Uterus (tissue), 4 donors: Measurements from ENCODE around the gene CCNB2. TPM values are rescaled to one million over a fixed set of nuclear protein-coding genes. Genes with fewer than 3 reads are reported as not detected.

Experiments used
- DNase-seq, 2 donors: peaks; one replicate each; pipeline ENCODE4 v3.0.0-alpha.2; 2019 to 2020
- H3K27ac ChIP-seq, 2 donors: fragments of 200-600 bp; sonication (generic); 1 replicate in 1 of 2; 2 replicates in 1 of 2; pipeline ENCODE4 v1.5.1; 2016 to 2018
- H3K27me3 ChIP-seq, 2 donors: fragments of 200-600 bp; sonication (generic); one replicate each; pipeline ENCODE4 v1.5.1; 2018 to 2019; ENCODE audit warnings: control low read depth in 1 of 2
- H3K36me3 ChIP-seq, 2 donors: fragments of 200-600 bp; sonication (generic); one replicate each; pipeline ENCODE4 v1.5.1; 2019; ENCODE audit warnings: control low read depth in 1 of 2
- H3K4me1 ChIP-seq, 2 donors: fragments of 200-600 bp; sonication (generic); one replicate each; pipeline ENCODE4 v1.5.1; 2018 to 2019; ENCODE audit warnings: control low read depth in 1 of 2
- H3K4me3 ChIP-seq, 2 donors: fragments of 200-600 bp; sonication (generic); 1 replicate in 1 of 2; 2 replicates in 1 of 2; pipeline ENCODE4 v1.5.1; 2018 to 2019; ENCODE audit warnings: mild to moderate bottlenecking in 1 of 2
- H3K9me3 ChIP-seq, 2 donors: fragments of 200-600 bp; sonication (generic); one replicate each; pipeline ENCODE4 v1.5.1; 2019; ENCODE audit warnings: control low read depth in 1 of 2
- POLR2A ChIP-seq, 2 donors: fragments of 450-650 bp; IDR thresholded peaks; one replicate each; pipeline ENCODE4 v1.6.1; 2016; ENCODE audit warnings: antibody characterized with exemption in 2 of 2, mild to moderate bottlenecking in 1 of 2, moderate library complexity in 1 of 2
- intact Hi-C: fragments of 100-400 bp; cut with DNase I; formaldehyde crosslinking; loops from one replicate; pipeline ENCODE4 v1.15.1; 2023; ENCODE audit warnings: low total_unique reads
- total RNA-seq, 4 donors: library from RNA; depleted of rRNA in 3 of 4; stranded (reverse); fragments of >200 nt in 3 of 4; gene quantifications; one replicate each; pipeline versions ENCODE4 v1.1.0 to v1.2.4, GENCODE V29; 2014 to 2023
- TF ChIP-seq, protein P1 (sequence below), 4 experiments: fragments of 200-600 bp in 2 of 4; fragments of 450-650 bp in 2 of 4; sonication (generic) in 2 of 4; IDR thresholded peaks; one replicate each; pipeline ENCODE4 v1.5.1; 2016 to 2019; ENCODE audit warnings: antibody characterized with exemption in 4 of 4, mild to moderate bottlenecking in 2 of 4, moderate library complexity in 1 of 4
- donor health status: DM: yes; HTN: yes; CAD: no.

Gene CCNB2
- total RNA-seq, 4 donors from 2014 or later, result 1.5 to 21.8 TPM; not detected in 2

DNA sequence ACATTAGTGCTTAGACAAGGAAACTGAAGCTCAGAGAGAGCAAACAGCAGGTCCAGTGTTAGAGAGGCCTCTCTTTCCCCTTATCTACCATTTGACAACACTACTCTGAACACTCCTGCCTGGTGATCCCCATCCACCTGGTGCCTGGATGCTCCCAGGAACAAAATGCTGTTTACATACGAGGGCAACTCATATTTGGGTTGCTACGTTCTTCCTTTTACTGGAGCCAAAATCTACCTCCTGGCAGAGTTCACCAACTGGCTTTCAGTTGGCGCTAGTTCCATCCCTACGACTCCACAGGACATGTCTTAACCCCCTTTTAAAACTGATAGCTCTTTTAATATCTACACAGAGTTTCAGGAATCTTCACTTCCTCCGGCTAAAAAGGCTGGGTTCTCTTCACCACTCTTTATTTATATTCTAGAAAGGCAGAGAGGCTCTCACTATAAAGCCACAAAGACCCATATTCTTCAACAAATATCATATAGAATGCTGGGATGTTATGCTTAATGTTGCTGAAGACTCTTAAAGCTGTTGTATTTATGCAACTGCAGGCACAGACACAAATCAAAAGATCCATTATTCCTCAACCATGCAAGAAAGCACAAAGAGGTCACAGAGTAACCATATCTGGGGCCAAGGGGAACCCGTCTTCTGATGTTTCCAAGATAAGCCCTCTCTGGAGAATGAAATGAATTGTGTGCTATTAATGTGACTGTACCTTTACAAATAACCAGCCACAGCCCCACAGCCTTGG, 47.9 kb downstream of the CCNB2 start:
- Histone ChIP-seq H3K4me3 (no peak overlapping the region), H3K9me3 (no peaks in the 10 kb centered on the region), H3K36me3 (no peaks in the 10 kb centered on the region), H3K27me3 (no peaks in the 10 kb centered on the region), H3K4me1 (no peaks in the 10 kb centered on the region), H3K27ac (no peak overlapping the region)
- no peak for DNase-seq
- intact Hi-C loops, result no loop called here
- TF ChIP-seq POLR2A (IDR thresholded peaks at IDR 0.05), result no peak
- TF ChIP-seq, protein P1, sequence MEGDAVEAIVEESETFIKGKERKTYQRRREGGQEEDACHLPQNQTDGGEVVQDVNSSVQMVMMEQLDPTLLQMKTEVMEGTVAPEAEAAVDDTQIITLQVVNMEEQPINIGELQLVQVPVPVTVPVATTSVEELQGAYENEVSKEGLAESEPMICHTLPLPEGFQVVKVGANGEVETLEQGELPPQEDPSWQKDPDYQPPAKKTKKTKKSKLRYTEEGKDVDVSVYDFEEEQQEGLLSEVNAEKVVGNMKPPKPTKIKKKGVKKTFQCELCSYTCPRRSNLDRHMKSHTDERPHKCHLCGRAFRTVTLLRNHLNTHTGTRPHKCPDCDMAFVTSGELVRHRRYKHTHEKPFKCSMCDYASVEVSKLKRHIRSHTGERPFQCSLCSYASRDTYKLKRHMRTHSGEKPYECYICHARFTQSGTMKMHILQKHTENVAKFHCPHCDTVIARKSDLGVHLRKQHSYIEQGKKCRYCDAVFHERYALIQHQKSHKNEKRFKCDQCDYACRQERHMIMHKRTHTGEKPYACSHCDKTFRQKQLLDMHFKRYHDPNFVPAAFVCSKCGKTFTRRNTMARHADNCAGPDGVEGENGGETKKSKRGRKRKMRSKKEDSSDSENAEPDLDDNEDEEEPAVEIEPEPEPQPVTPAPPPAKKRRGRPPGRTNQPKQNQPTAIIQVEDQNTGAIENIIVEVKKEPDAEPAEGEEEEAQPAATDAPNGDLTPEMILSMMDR (IDR thresholded peaks at IDR 0.05), result no peak

GRCh38 chr15:59153466-59153865, 48.5 kb downstream of the CCNB2 start:
- H3K4me3 ChIP-seq, result no peak overlapping the region
- H3K36me3 ChIP-seq, result no peaks in the 10 kb centered on the region
- H3K27me3 ChIP-seq, result no peaks in the 10 kb centered on the region
- no peaks in the 10 kb centered on the region for H3K4me1 ChIP-seq
- no peaks in the 10 kb centered on the region for H3K9me3 ChIP-seq
- intact Hi-C loops, result no loop called here
- no peak overlapping the region for H3K27ac ChIP-seq
- DNase-seq, result no peak
- TF ChIP-seq POLR2A (IDR thresholded peaks at IDR 0.05), result no peak
- TF ChIP-seq, protein P1 (IDR thresholded peaks at IDR 0.05), result no peak

DNA sequence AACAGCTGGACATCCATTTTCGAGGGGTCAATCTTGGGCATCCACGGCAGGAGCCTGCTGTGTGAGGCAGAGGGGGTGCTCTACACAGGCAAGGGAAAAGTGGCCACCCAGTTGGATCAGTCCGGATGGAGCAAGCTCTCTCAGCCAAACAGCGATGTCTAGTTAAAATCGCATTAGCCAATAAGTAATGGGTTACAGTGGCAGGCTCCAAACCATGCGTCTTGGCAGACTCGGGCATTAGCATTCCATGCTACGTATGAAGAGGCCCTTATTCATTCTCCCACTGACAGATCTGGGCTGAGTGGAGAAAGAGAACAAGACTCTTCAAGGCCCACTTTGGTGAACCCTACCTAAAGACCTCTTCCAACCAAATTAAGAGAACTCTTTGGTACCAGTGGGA, 49.3 kb downstream of the CCNB2 start:
- intact Hi-C loops, result no loop called here
- Histone ChIP-seq H3K4me3 (no peak overlapping the region), H3K27me3 (no peaks in the 10 kb centered on the region), H3K4me1 (no peaks in the 10 kb centered on the region), H3K27ac (no peak overlapping the region), H3K9me3 (no peaks in the 10 kb centered on the region), H3K36me3 (no peaks in the 10 kb centered on the region)
- no peak for TF ChIP-seq POLR2A (IDR thresholded peaks at IDR 0.05)
- TF ChIP-seq, protein P1 (IDR thresholded peaks at IDR 0.05), result no peak
- DNase-seq, result no peak

GRCh38 chr15:59155431-59155830, 50.5 kb downstream of the CCNB2 start:
- TF ChIP-seq, protein P1 (IDR thresholded peaks at IDR 0.05), result no peak
- TF ChIP-seq POLR2A (IDR thresholded peaks at IDR 0.05), result no peak
- Histone ChIP-seq H3K4me1 (no peaks in the 10 kb centered on the region), H3K4me3 (no peak overlapping the region), H3K9me3 (no peaks in the 10 kb centered on the region), H3K27ac (no peak overlapping the region), H3K36me3 (no peaks in the 10 kb centered on the region), H3K27me3 (no peaks in the 10 kb centered on the region)
- no peak for DNase-seq
- intact Hi-C loops, result no loop called here

- TF ChIP-seq, protein P1 (IDR thresholded peaks at IDR 0.05), result no peak
- no peak for TF ChIP-seq POLR2A (IDR thresholded peaks at IDR 0.05)
- no peak for DNase-seq
- no peaks in the 10 kb centered on the region for H3K9me3 ChIP-seq
- H3K36me3 ChIP-seq, result no peaks in the 10 kb centered on the region
- intact Hi-C loops, result no loop called here
- H3K27ac ChIP-seq, result no peak overlapping the region
- H3K27me3 ChIP-seq, result no peaks in the 10 kb centered on the region
- no peak overlapping the region for H3K4me3 ChIP-seq
- H3K4me1 ChIP-seq, result no peaks in the 10 kb centered on the region
Observed at GRCh38 chr15:59157396-59157795, 52.5 kb downstream of the CCNB2 start.
